ENCODE results near the gene PARD6A.
"Not testable (repeated sequence)": the region's sequence is repeated elsewhere in the genome, so short reads cannot be mapped to it uniquely, and the experiment has no call there.

The PARD6A gene

DNA sequence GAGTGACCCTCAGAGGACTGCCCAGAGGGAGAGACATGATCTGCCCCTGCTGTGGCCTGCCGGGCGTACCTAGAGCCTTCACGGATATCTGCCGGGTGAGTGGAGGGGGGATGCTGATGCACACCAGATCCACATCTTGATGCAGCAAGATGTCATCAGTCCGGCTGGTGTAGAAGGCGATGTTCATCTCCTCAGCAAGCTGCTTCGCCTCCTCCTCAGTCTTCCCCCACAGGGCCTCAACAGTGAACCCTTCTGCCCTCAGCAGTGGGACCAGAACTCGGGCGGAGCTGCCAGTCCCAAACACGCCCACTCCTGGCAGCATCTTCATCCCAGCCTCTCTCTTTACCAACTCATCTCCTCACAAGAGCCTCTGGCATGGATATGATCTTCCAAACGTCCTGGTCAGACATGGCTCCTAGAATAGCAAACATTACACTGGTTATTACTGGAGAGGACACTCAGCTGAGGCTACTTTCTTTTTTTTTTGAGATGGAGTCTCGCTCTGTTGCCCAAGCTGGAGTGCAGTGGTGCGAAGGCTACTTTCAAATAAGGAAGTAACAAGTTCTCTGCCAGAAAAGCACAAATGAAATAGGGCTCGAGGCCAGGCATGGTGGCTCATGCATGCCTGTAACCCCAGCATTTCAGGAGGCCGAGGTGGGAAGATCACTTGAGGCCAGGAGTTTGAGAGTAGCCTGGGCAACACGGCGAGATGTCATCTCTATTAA is 24.8 kb downstream of the PARD6A start:
- Histone ChIP-seq H3K18ac (ENCODE audit: low read depth in 1 of 2, low read length in 2 of 2) (no peak overlapping the region), H3K4me3 (ENCODE audit: insufficient read depth in 1 of 2, low read depth in 1 of 2, low read length in 2 of 2) (no peak overlapping the region), H3K4me1 (ENCODE audit: control insufficient read depth, insufficient read depth, low read depth, low read length) (peaks cover 2% of the 10 kb centered on the region), H3K4me2 (ENCODE audit: low read length, poor library complexity, severe bottlenecking) (no peak overlapping the region), H3K9ac (ENCODE audit: low read length) (no peak overlapping the region), H3K14ac (ENCODE audit: low read length in 2 of 2) (no peak overlapping the region), H4K8ac (ENCODE audit: low read length) (no peak overlapping the region), H3K4ac (ENCODE audit: low read depth in 1 of 2, low read length in 2 of 2) (no peak overlapping the region), H2AFZ (ENCODE audit: low read depth, low read length) (no peak overlapping the region), H3K27ac (ENCODE audit: low read length, poor library complexity, severe bottlenecking) (no peak overlapping the region), H2BK120ac (ENCODE audit: low read depth, low read length) (no peak overlapping the region), H3K27me3 (ENCODE audit: control insufficient read depth in 1 of 2, insufficient read depth in 1 of 2, low read length in 2 of 2) (no peaks in the 10 kb centered on the region), H3K36me3 (ENCODE audit: control insufficient read depth in 1 of 2, insufficient read depth in 2 of 2, low read depth in 1 of 2, low read length in 2 of 2) (peaks cover 15 to 32% of the 10 kb centered on the region in 2 experiments), H2BK5ac (ENCODE audit: low read depth, low read length, poor library complexity, severe bottlenecking) (no peak overlapping the region), H3K23ac (ENCODE audit: low read length in 2 of 2) (no peak overlapping the region), H2BK12ac (ENCODE audit: low read length in 2 of 2) (no peak overlapping the region), H2BK15ac (ENCODE audit: low read depth, poor library complexity, severe bottlenecking) (no peak overlapping the region), H4K91ac (ENCODE audit: low read length) (no peak overlapping the region), H3K9me3 (ENCODE audit: control insufficient read depth, low read length) (no peaks in the 10 kb centered on the region), H2AK5ac (ENCODE audit: low read length, severe bottlenecking) (no peak overlapping the region), H3K79me1 (replicated peaks; ENCODE audit: low read length, poor library complexity, severe bottlenecking) (peaks cover 20% of the 10 kb centered on the region)
- WGBS, result 96% methylated on average over 14 of the region's 17 CpGs
- no peak for DNase-seq

DNA sequence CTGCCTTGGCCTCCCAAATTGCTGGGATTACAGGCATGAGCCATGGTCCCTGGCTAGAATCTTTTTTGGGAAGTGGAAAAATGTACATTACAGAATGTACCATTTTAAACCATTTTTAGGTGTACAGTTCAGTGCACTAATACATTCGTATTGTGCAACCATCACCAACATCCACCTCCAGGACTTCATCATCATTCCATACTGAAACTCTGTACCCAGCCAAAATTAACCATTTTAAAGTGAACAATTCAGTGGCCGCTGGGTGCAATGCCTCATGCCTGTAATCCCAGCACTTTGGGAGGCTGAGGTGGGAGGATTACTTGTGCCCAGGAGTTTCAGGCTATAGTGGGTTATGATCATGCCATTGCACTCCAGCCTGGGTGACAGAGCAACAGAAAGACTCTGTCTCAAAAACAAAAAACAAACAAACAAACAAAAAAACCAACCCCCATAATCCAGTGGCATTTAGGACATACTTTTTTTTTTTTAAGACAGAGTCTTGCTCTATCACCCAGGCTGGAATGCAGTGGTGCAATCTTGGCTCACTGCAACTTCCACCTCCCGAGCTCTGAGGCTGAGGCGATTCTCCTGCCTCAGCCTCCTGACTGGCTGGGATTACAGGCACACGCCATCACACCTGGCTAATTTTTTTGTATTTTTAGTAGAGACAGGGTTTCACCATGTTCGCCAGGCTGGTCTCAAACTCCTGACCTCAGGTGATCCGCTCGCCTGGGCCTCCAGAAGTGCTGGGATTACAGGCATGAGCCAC is 32.9 kb downstream of the PARD6A start:
- not testable (repeated sequence) for H4K8ac ChIP-seq (ENCODE audit: low read length); H3K27me3 ChIP-seq (ENCODE audit: control insufficient read depth in 1 of 2, insufficient read depth in 1 of 2, low read length in 2 of 2); H3K18ac ChIP-seq (ENCODE audit: low read depth in 1 of 2, low read length in 2 of 2); H3K23ac ChIP-seq (ENCODE audit: low read length in 2 of 2); H3K4me1 ChIP-seq (ENCODE audit: control insufficient read depth, insufficient read depth, low read depth, low read length); H3K27ac ChIP-seq (ENCODE audit: low read length, poor library complexity, severe bottlenecking); H2BK5ac ChIP-seq (ENCODE audit: low read depth, low read length, poor library complexity, severe bottlenecking); DNase-seq; H2BK120ac ChIP-seq (ENCODE audit: low read depth, low read length); H3K4me3 ChIP-seq (ENCODE audit: insufficient read depth in 1 of 2, low read depth in 1 of 2, low read length in 2 of 2); H3K9me3 ChIP-seq (ENCODE audit: control insufficient read depth, low read length); H3K4ac ChIP-seq (ENCODE audit: low read depth in 1 of 2, low read length in 2 of 2); H2BK12ac ChIP-seq (ENCODE audit: low read length in 2 of 2); H2BK15ac ChIP-seq (ENCODE audit: low read depth, poor library complexity, severe bottlenecking); H3K9ac ChIP-seq (ENCODE audit: low read length); H3K4me2 ChIP-seq (ENCODE audit: low read length, poor library complexity, severe bottlenecking); H2AK5ac ChIP-seq (ENCODE audit: low read length, severe bottlenecking); H4K91ac ChIP-seq (ENCODE audit: low read length); H3K14ac ChIP-seq (ENCODE audit: low read length in 2 of 2); H2AFZ ChIP-seq (ENCODE audit: low read depth, low read length)
- 94% methylated on average over 7 of the region's 8 CpGs for WGBS
- Histone ChIP-seq H3K36me3 (ENCODE audit: control insufficient read depth in 1 of 2, insufficient read depth in 2 of 2, low read depth in 1 of 2, low read length in 2 of 2) (peaks cover 3 to 15% of the 10 kb centered on the region in 2 experiments), H3K79me1 (replicated peaks; ENCODE audit: low read length, poor library complexity, severe bottlenecking) (peaks cover 32% of the 10 kb centered on the region)

DNA sequence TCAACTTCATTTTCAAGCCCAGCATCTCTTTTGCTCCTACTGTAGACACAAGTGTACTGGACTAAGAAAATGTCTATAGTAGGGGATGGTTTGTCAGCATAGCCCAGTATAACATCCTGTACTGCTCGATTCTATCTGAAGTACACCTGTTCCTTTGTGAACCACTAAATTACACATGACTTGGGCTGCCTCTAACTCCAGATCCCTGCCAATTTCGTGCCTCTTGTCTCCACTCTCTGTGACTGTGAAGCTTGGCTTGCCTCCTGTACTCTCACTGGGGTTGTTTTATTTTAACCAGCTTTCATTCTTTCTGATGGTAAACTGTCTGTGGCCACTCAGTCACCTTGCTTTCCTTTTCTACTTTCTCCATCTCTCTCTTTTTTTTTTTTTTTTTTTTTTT is 33.9 kb downstream of the PARD6A start:
- peaks cover 11 to 18% of the 10 kb centered on the region in 2 experiments for H3K36me3 ChIP-seq (ENCODE audit: control insufficient read depth in 1 of 2, insufficient read depth in 2 of 2, low read depth in 1 of 2, low read length in 2 of 2)
- H3K27ac ChIP-seq (ENCODE audit: low read length, poor library complexity, severe bottlenecking), result no peak overlapping the region
- H3K23ac ChIP-seq (ENCODE audit: low read length in 2 of 2), result no peak overlapping the region
- no peak overlapping the region for H3K14ac ChIP-seq (ENCODE audit: low read length in 2 of 2)
- H2BK120ac ChIP-seq (ENCODE audit: low read depth, low read length), result no peak overlapping the region
- WGBS, result 96% methylated on average over 2 of the region's 2 CpGs
- H3K18ac ChIP-seq (ENCODE audit: low read depth in 1 of 2, low read length in 2 of 2), result no peak overlapping the region
- no peak overlapping the region for H3K9ac ChIP-seq (ENCODE audit: low read length)
- H2AK5ac ChIP-seq (ENCODE audit: low read length, severe bottlenecking), result no peak overlapping the region
- no peak overlapping the region for H4K8ac ChIP-seq (ENCODE audit: low read length)
- no peak overlapping the region for H2BK12ac ChIP-seq (ENCODE audit: low read length in 2 of 2)
- H2AFZ ChIP-seq (ENCODE audit: low read depth, low read length), result no peak overlapping the region
- no peak for DNase-seq
- H2BK15ac ChIP-seq (ENCODE audit: low read depth, poor library complexity, severe bottlenecking), result no peak overlapping the region
- no peak overlapping the region for H2BK5ac ChIP-seq (ENCODE audit: low read depth, low read length, poor library complexity, severe bottlenecking)
- H3K9me3 ChIP-seq (ENCODE audit: control insufficient read depth, low read length), result no peaks in the 10 kb centered on the region
- H3K4ac ChIP-seq (ENCODE audit: low read depth in 1 of 2, low read length in 2 of 2), result no peak overlapping the region
- H3K4me2 ChIP-seq (ENCODE audit: low read length, poor library complexity, severe bottlenecking), result no peak overlapping the region
- H3K4me1 ChIP-seq (ENCODE audit: control insufficient read depth, insufficient read depth, low read depth, low read length), result no peaks in the 10 kb centered on the region
- H3K4me3 ChIP-seq (ENCODE audit: insufficient read depth in 1 of 2, low read depth in 1 of 2, low read length in 2 of 2), result no peak overlapping the region
- H4K91ac ChIP-seq (ENCODE audit: low read length), result no peak overlapping the region
- peaks cover 33% of the 10 kb centered on the region for H3K79me1 ChIP-seq (replicated peaks; ENCODE audit: low read length, poor library complexity, severe bottlenecking)
- no peaks in the 10 kb centered on the region for H3K27me3 ChIP-seq (ENCODE audit: control insufficient read depth in 1 of 2, insufficient read depth in 1 of 2, low read length in 2 of 2)

DNA sequence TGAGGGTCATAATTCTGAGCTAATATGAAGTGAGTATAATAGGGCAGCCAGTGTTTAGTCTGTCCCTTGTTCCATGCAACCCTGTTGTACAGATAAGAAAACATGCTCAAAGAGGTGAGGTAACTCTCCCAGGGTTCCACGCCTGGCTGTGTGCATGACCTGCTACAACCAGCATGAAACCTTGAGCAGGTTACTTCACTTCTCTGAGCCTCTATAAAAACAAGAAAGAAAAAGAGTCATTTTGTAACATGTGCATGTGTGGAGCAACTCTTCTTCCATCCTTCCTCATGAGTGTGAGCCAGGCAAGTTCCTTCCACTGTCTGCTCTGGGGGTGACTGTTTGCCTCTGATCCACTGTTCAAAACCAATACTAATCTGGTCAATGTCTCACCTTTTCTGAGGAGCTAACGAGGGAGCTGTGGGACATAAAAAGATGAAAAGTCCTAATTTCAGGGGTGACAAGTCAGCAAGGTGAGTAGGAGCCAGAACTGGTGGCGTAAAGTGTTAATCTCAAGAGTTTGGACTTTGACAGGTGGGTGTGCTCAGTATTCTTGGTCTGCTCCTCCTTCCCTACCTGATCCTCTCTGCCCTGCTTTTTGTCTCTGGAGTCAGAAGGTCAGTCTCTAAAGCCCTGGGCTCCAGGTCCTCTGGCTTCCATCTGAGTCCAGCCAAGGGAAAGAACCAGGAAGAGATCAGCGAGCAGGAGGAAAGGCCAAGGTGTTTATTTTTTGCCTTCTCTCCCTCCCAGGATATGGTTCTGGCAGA is 36.8 kb downstream of the PARD6A start:
- Histone ChIP-seq H2AK5ac (ENCODE audit: low read length, severe bottlenecking) (no peak overlapping the region), H3K9ac (ENCODE audit: low read length) (no peak overlapping the region), H3K79me1 (replicated peaks; ENCODE audit: low read length, poor library complexity, severe bottlenecking) (peaks cover 35% of the 10 kb centered on the region), H3K27ac (ENCODE audit: low read length, poor library complexity, severe bottlenecking) (no peak overlapping the region), H4K91ac (ENCODE audit: low read length) (no peak overlapping the region), H2BK12ac (ENCODE audit: low read length in 2 of 2) (no peak overlapping the region), H4K8ac (ENCODE audit: low read length) (no peak overlapping the region), H2BK15ac (ENCODE audit: low read depth, poor library complexity, severe bottlenecking) (no peak overlapping the region), H3K4me1 (ENCODE audit: control insufficient read depth, insufficient read depth, low read depth, low read length) (no peaks in the 10 kb centered on the region), H2BK120ac (ENCODE audit: low read depth, low read length) (no peak overlapping the region), H2AFZ (ENCODE audit: low read depth, low read length) (no peak overlapping the region), H3K9me3 (ENCODE audit: control insufficient read depth, low read length) (no peaks in the 10 kb centered on the region), H3K14ac (ENCODE audit: low read length in 2 of 2) (no peak overlapping the region), H2BK5ac (ENCODE audit: low read depth, low read length, poor library complexity, severe bottlenecking) (no peak overlapping the region), H3K4ac (ENCODE audit: low read depth in 1 of 2, low read length in 2 of 2) (no peak overlapping the region), H3K4me2 (ENCODE audit: low read length, poor library complexity, severe bottlenecking) (no peak overlapping the region), H3K18ac (ENCODE audit: low read depth in 1 of 2, low read length in 2 of 2) (no peak overlapping the region), H3K4me3 (ENCODE audit: insufficient read depth in 1 of 2, low read depth in 1 of 2, low read length in 2 of 2) (no peak overlapping the region), H3K36me3 (ENCODE audit: control insufficient read depth in 1 of 2, insufficient read depth in 2 of 2, low read depth in 1 of 2, low read length in 2 of 2) (peaks cover 15 to 18% of the 10 kb centered on the region in 2 experiments), H3K23ac (ENCODE audit: low read length in 2 of 2) (no peak overlapping the region), H3K27me3 (ENCODE audit: control insufficient read depth in 1 of 2, insufficient read depth in 1 of 2, low read length in 2 of 2) (no peaks in the 10 kb centered on the region)
- DNase-seq, result no peak
- WGBS, result 100% methylated on average over 4 of the region's 4 CpGs

Measured in mesenchymal stem cell (in vitro differentiated cells and primary cell).